ENCODE measurements around the gene ALG6.
A peak's percentile ranks its signal among the peaks of the same experiment; 100 is the strongest.
"Not testable (repeated sequence)": the region's sequence is repeated elsewhere in the genome, so short reads cannot be mapped to it uniquely, and the experiment has no call there.

Gene ALG6

GRCh38 chr1:63328122-63328521 is 39.3 kb upstream of the ALG6 start:
- no peak for DNase-seq

GRCh38 chr1:63328781-63329180 is 38.6 kb upstream of the ALG6 start:
- no peak for DNase-seq

DNA sequence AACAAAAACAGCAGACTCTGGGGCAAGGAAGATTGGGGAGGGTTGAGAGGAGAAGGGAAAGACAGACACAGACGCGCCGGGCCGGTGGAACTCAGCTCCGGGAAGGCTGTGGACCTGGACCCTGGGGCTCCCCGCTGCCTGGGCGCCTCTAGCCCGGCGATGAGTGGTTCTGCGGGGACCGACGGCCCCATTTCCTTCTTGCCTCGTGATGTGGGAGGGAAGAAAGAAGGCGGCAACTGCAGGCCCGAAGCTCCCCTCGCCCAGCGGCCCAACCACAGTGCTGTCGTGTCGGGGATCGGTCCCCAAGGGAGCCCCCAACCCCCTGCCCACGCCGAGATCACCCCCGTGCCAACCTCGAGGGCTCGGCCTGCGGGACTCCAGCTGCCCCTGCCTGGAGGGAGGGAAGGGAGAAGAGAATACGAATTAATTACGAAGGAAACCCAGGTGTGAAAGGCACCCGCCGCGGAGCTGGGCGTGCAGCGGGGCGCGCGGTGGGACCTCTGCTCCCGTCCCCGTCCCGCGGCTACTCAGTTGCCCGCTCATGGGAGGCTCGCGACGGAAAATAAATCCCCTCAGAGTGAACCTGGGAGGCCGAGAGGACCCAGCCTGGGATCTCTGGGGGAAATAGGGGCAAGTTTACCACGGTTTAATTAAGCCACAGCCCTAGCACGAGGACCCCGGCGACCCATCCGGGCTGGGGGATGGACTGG is 37.7 kb upstream of the ALG6 start:
- DNase-seq = no peak

DNA sequence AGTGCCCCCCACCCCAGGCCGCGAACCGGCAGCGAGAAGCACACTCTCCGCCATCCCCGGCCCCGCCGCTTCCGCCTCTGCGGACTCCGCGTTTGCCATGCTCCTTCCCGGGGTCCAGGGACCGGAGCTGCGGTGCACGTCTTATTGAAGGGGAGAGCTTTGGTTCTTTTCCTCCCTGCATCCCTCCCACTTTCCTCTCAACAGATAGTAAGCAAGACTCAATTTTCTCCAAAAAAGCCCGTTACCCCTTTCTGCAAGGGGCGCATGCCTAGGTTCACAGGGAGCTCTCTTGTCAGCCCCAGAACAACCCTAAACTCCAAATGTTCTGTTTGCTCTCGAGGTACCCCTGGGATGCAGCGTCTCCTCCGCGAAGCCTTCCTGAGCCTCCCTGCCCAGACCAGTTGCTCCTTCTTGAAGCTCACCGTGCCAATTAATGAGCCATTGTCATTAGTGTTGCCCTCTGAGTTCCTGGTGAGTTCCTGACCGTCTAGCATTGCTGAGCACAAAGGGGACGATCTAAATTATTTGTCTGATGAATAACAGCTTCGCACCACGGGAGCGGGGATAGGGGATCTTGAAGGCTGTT is 37.0 kb upstream of the ALG6 start:
- DNase-seq = no peak

GRCh38 chr1:63342402-63342801 is 25.0 kb upstream of the ALG6 start:
- DNase-seq = no peak

DNA sequence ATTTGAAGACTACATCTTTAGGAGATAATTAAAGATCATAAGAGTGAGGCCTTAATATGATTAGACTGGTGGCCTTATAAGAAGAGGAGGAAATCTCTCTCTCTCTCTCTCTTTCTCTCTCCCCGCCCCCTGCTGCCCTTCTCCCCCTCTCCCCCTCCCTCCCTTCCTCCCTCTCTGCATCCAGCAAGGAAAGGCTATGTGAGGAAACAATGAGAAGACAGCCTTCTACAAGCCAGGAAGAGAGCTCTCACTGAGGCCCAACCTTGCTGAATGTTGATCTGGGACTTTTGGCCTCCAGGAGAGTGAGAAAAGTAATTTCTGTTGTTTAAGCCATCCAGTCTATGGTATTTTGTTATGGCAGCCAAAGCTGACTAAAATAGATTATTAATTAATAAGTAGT is 23.5 kb upstream of the ALG6 start:
- DNase-seq = no peak

DNA sequence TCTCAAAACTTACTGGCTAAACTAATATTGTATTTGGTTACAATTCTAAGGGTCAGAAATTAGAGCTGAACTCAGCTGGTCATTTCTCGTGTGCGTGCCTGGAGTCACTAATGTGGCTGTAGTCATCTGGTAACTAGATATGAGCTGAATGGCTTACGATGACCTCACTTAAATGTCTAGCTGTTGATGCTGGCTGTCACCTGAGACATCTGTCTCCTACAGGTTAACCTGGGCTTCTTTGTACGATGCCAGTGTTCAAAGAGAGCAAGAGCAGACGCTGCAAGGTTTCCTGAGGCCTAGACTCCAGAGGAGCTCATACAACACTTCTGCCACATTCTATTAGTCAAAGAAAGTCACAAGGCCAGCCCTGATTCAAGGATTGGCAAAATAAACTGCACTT is 17.1 kb upstream of the ALG6 start:
- no peak for DNase-seq

- no peak for DNase-seq
These were observed 14.7 kb upstream of the ALG6 start for GRCh38 chr1:63352736-63353135.

DNA sequence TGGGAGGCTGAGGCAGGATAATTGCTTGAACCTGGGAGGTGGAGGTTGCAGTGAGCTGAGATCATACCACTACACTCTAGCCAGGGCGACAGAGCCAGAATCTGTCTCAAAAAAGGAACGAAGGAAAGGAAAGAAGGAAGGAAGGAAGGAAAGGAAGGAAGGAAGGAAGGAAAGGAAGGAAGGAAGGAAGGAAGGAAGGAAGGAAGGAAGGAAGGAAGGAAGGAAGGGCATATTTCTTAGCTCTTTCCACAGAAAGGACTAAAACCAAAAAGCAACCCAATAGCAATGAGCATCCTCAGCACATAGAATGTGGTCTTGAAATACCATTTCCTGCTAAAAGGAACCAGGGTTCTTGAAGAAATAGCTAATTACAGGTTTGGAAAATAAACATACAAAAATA is 11.2 kb upstream of the ALG6 start:
- DNase-seq = not testable (repeated sequence)

DNA sequence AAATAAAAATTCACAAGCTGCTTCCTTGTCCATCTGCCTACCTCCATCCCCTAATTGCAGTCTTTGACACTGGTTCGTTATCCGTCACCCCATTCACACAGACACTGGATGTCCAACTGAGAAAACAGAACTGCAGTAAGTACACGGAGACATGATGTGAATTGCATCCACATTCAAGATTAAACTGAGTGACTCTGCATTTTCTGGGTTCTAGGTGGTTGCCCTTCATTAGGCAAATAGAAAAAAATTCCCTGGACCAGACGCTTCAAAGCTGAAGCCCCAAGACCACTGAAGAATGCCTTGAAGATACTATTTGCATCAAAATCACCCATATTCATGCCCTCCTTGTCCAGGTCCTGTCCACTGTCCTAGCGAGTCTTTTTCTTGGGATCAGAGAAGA is 7.9 kb upstream of the ALG6 start:
- DNase-seq = no peak

DNA sequence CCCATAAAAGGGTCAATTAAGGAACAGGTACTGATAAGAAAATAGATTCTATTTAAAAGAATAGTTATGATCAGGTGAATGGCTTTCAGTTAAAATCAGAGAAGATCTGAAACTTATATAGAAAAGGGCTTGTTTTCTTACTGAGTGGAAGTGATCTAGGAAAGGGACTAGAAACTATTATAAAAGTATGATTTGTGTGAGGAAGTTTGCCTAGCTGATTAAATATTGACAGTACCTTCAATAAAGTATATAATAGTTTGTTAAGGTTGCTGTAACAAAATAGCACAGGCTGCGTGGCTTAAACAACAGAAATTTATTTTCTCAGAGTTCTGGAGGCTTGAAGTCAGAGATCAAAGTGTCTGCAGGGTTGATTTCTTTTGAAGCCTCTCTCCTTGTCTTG is 5.4 kb upstream of the ALG6 start:
- no peak for DNase-seq

DNA sequence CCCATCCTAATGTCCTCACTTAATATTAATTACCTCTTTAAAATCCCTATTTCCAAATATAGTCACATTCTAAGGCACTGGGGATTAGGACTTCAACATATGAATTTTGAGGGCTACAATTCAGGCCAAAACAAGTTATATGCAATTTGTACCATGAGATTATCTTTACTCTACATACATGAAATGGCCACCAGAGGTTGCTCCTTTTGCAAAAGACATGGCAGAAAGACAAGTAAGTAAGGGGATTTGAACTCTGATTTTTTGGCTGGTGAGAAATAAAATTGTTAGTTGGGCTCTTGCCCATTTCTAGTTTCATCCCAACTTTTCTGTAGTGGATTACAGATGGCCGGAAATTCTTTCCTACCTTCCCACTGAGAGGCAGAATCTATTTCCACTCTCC is 4.8 kb upstream of the ALG6 start:
- DNase-seq = no peak

- no peak for DNase-seq
These were observed 4.4 kb upstream of the ALG6 start for GRCh38 chr1:63363014-63363413.

GRCh38 chr1:63366908-63367214 is 566 bp upstream of the ALG6 start:
- peak in 1 of 56 donors; percentile 9 for DNase-seq

GRCh38 chr1:63368131-63368530 is 704 bp downstream of the ALG6 start:
- peak in 2 of 56 donors; percentile 10 to 26 for DNase-seq

GRCh38 chr1:63379583-63379982 is 12.2 kb downstream of the ALG6 start:
- DNase-seq = no peak

- no peak for DNase-seq
These were observed 14.3 kb downstream of the ALG6 start for GRCh38 chr1:63381741-63382140.

GRCh38 chr1:63401945-63402344 is 34.5 kb downstream of the ALG6 start:
- DNase-seq = no peak

- DNase-seq = no peak
These were observed 36.0 kb downstream of the ALG6 start for GRCh38 chr1:63403386-63403785.

DNA sequence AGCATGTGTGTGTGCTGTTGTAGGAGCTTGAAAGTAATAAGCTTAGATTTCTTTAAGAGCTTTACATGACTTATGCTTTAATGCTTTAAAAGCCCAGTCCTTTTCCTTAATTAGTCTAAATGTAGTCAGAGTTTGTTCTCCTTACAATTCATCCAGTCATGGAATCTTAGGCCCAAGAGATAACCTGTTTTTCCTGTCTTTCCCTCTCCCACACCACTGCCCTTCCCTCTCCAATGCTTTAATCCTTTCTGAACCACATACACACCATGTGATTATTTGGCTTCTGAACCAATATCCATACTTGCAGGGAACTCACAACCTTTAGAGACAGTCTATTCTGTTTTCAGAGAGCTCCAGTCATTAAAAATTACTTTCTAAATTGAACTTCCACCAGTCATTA is 37.6 kb downstream of the ALG6 start:
- DNase-seq = no peak

GRCh38 chr1:63405987-63406386 is 38.6 kb downstream of the ALG6 start:
- no peak for DNase-seq

DNA sequence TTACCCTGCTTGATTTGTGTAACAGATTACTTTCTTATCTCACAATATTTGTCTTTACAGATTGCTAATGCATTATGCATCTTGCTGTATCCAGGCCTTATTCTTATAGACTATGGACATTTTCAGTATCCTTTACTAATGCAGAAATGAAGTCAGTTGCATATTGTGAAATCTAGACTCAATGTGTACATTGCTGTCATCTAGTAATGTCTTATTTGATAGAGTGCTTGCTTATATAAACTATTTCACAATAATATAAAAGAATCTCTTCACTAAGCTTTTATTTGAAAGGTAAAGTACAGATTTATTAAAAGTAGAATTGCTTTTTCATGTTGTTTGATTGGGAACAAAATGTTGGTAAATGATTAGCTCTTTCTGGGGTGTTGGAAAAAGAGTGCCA is 39.6 kb downstream of the ALG6 start:
- DNase-seq = no peak

DNA sequence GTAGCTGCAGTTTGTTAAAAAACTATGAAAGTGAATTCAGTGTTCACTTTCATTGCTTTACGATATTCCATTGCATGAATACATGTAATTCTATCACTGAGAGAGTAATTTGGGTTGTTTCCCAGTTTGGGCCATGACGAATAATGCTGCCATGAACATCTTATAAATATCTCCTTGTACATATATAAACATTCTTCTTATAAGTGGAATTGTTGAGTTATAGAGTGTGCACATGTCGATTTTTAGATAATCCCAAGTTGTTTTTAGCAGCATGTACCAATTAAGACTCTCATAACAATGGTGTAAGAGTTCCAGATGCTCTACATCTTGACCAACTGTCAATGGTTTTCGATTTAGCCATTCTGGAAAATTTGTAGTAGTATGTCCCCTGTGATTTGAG is 40.9 kb downstream of the ALG6 start:
- no peak for DNase-seq

DNA sequence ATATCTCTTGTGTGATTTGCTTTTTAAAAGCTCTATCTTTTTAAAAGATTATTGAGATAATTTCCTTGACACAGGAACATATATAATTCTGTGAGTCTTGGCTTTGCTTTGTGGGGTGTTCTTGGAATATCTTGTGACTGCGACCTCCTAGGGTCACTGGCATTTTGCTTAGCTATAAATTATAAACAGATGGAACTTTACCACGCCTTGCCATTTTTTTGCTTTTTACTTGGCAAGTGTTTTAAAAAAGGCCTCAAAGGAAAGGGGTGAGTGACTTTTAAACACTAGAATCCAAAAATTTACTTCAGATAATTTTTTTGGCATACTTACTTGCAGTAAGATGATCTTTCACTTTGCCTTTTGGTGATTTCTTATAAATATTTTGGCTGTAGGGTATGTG is 43.6 kb downstream of the ALG6 start:
- DNase-seq = no peak
